Kidney epithelial cell (primary cell): Measurements from ENCODE around the gene ANKRD39. TPM values are rescaled to one million over a fixed set of nuclear protein-coding genes. Genes with fewer than 3 reads are reported as not detected.

Experiments
- DNase-seq: peaks from one replicate; pipeline ENCODE4 v3.0.0-alpha.2; 2010; ENCODE audit warnings: low read depth
- H3K27me3 ChIP-seq: 2 replicates; pipeline ENCODE4 v1.6.0; 2011; ENCODE audit warnings: low read length; ENCODE audit not compliant: control insufficient read depth, insufficient read depth
- H3K36me3 ChIP-seq: 2 replicates; pipeline ENCODE4 v1.5.1; 2011; ENCODE audit warnings: low read length; ENCODE audit not compliant: control insufficient read depth, insufficient read depth
- H3K4me3 ChIP-seq: 2 replicates; pipeline ENCODE4 v1.5.1; 2011; ENCODE audit warnings: low read depth, mild to moderate bottlenecking, control low read depth, low read length
- CTCF ChIP-seq: IDR thresholded peaks from 2 replicates; pipeline ENCODE4 v1.5.1; 2011; ENCODE audit warnings: mild to moderate bottlenecking, moderate library complexity, low read length, control low read depth, inconsistent platforms; ENCODE audit not compliant: insufficient read depth, poor library complexity, severe bottlenecking
- total RNA-seq: library from RNA; depleted of rRNA; stranded (reverse); fragments of >200 nt; gene quantifications from 2 replicates; pipeline ENCODE4 v1.2.3, GENCODE V29; 2015

The ANKRD39 gene
- total RNA-seq, 1 donor from 2014 or later, result 27.3 TPM

- no peak for DNase-seq
- Histone ChIP-seq H3K4me3 (peak overlapping the region; percentile 94), H3K36me3 (peaks cover 4% of the 10 kb centered on the region), H3K27me3 (no peaks in the 10 kb centered on the region)
- no peak for TF ChIP-seq CTCF
Observed at GRCh38 chr2:96866986-96867755, 9.4 kb upstream of the ANKRD39 start.

- Histone ChIP-seq H3K4me3 (no peak overlapping the region), H3K27me3 (no peaks in the 10 kb centered on the region), H3K36me3 (peaks cover 6% of the 10 kb centered on the region)
- no peak for TF ChIP-seq CTCF
- no peak for DNase-seq
Observed at GRCh38 chr2:96866586-96866985, 8.8 kb upstream of the ANKRD39 start.

GRCh38 chr2:96866149-96866548 is 8.3 kb upstream of the ANKRD39 start:
- H3K4me3 ChIP-seq, result no peak overlapping the region
- DNase-seq, result no peak
- peaks cover 8% of the 10 kb centered on the region for H3K36me3 ChIP-seq
- TF ChIP-seq CTCF, result no peak
- no peaks in the 10 kb centered on the region for H3K27me3 ChIP-seq

GRCh38 chr2:96865654-96866053 is 7.8 kb upstream of the ANKRD39 start:
- TF ChIP-seq CTCF, result no peak
- H3K4me3 ChIP-seq, result no peak overlapping the region
- H3K36me3 ChIP-seq, result peaks cover 8% of the 10 kb centered on the region
- DNase-seq, result no peak
- H3K27me3 ChIP-seq, result no peaks in the 10 kb centered on the region

GRCh38 chr2:96864343-96865091 is 6.7 kb upstream of the ANKRD39 start:
- Histone ChIP-seq H3K27me3 (no peaks in the 10 kb centered on the region), H3K36me3 (peaks cover 8% of the 10 kb centered on the region), H3K4me3 (no peak overlapping the region)
- TF ChIP-seq CTCF, result no peak
- DNase-seq, result no peak
